Neural progenitor cell (in vitro differentiated cells): ENCODE measurements around the gene ADGRV1.

ENCODE experiments used
- CTCF ChIP-seq: fragments of 200-600 bp; sonication (generic); IDR thresholded peaks from 2 replicates; pipeline ENCODE4 v1.5.1; 2017; ENCODE audit warnings: antibody characterized with exemption, mild to moderate bottlenecking
- EZH2 ChIP-seq: fragments of 200-600 bp; sonication (generic); IDR thresholded peaks from 2 replicates; pipeline ENCODE4 v1.6.1; 2017; ENCODE audit warnings: antibody characterized with exemption, mild to moderate bottlenecking, moderate library complexity

- no peak for TF ChIP-seq CTCF
- TF ChIP-seq EZH2 = no peak
These were observed 7.2 kb upstream of the ADGRV1 start for GRCh38 chr5:90551376-90551775.
